HepG2 (cell line): ENCODE data around the gene ASB3. TPM values are rescaled to one million over a fixed set of nuclear protein-coding genes. Genes with fewer than 3 reads are reported as not detected.

ENCODE experiments used
- ATAC-seq: fragments of 200-7000 bp; cut with Tn5 transposase; 3 replicates; pipeline ENCODE4 v1.9.1; 2020; ENCODE audit warnings: mild to moderate bottlenecking, moderate library complexity
- BruUV-seq: library from RNA; stranded (reverse); fragments of 400-500 nt; replicated peaks from 2 replicates; lab custom pipeline; 2021; lab: Mats Ljungman, UMichigan
- CTCF ChIA-PET: fragments of 300-600 bp; formaldehyde crosslinking; extraction: SDS; loops from one replicate; lab custom pipeline; 2021; ENCODE audit warnings: low total read pairs, inconsistent platforms, low intra/inter-chr PET ratio; lab: Yijun Ruan, JAX
- POLR2A ChIA-PET: fragments of 350-600 bp; sonication (Branson Sonifier 250); formaldehyde crosslinking; loops from one replicate; lab custom pipeline; 2020; ENCODE audit warnings: antibody characterized with exemption, inconsistent platforms; lab: Yijun Ruan, JAX
- DNase-seq: peaks from one replicate; pipeline ENCODE4 v3.0.0-alpha.2; 2015; ENCODE audit warnings: low spot score
- FAIRE-seq: peaks from 3 replicates; lab custom pipeline; 2011; peaks lifted over from hg19 to GRCh38; lab: Jason Lieb, UNC
- H2AFZ ChIP-seq: one replicate; pipeline ENCODE4 v1.6.1; 2011; ENCODE audit warnings: low read length, inconsistent platforms
- H3K27ac ChIP-seq: fragments of 300-600 bp; 3 replicates; pipeline ENCODE4 v1.8.0; 2011; ENCODE audit warnings: mixed run types, mild to moderate bottlenecking, mixed read lengths, low read length, inconsistent platforms; ENCODE audit not compliant: insufficient read depth; ENCODE audit errors: extremely low read length
- H3K27me3 ChIP-seq, 2 experiments: fragments of 200-600 bp in 1 of 2; 2 replicates in 1 of 2; 3 replicates in 1 of 2; pipeline versions ENCODE4 v1.6.0 to v1.8.0; 2011; ENCODE audit warnings: low read length in 2 of 2, mild to moderate bottlenecking in 2 of 2, moderate library complexity in 2 of 2, inconsistent platforms in 1 of 2; ENCODE audit not compliant: insufficient read depth in 2 of 2, control insufficient read depth in 1 of 2
- H3K36me3 ChIP-seq, 2 experiments: fragments of 200-600 bp in 1 of 2; replicated peaks in 1 of 2; 2 replicates in 1 of 2; 3 replicates in 1 of 2; pipeline versions ENCODE4 v1.5.1 to v1.8.0; 2011; ENCODE audit warnings: low read length in 2 of 2, inconsistent platforms in 1 of 2; ENCODE audit not compliant: insufficient read depth in 2 of 2, control insufficient read depth in 1 of 2
- H3K4me1 ChIP-seq: 2 replicates; pipeline ENCODE4 v1.5.1; 2012; ENCODE audit warnings: low read length, inconsistent platforms; ENCODE audit not compliant: insufficient read depth
- H3K4me2 ChIP-seq: 2 replicates; pipeline ENCODE4 v1.6.0; 2011; ENCODE audit warnings: low read depth, low read length, inconsistent platforms
- H3K4me3 ChIP-seq, 3 experiments: fragments of 200-600 bp in 1 of 3; sonication (generic), shearing (Covaris generic) in 1 of 3; replicated peaks in 1 of 3; 2 replicates each; pipeline ENCODE4 v1.5.1; 2011 to 2016; ENCODE audit warnings: low read length in 3 of 3, inconsistent platforms in 2 of 3, low read depth in 2 of 3, mild to moderate bottlenecking in 2 of 3, control low read depth in 1 of 3, mixed read lengths in 1 of 3; ENCODE audit not compliant: insufficient read depth in 1 of 3
- H3K79me2 ChIP-seq: one replicate; pipeline ENCODE4 v1.6.1; 2011; ENCODE audit warnings: low read length, inconsistent platforms; ENCODE audit not compliant: insufficient read depth
- H3K9ac ChIP-seq: 2 replicates; pipeline ENCODE4 v1.6.0; 2011; ENCODE audit warnings: mild to moderate bottlenecking, low read depth, low read length, inconsistent platforms; ENCODE audit not compliant: insufficient read depth
- H3K9me3 ChIP-seq: 2 replicates; pipeline ENCODE4 v1.5.1; 2012; ENCODE audit warnings: mild to moderate bottlenecking, low read length
- H4K20me1 ChIP-seq: 2 replicates; pipeline ENCODE4 v1.6.0; 2011; ENCODE audit warnings: inconsistent platforms, mild to moderate bottlenecking, low read length, moderate library complexity; ENCODE audit not compliant: insufficient read depth
- ETV6 ChIP-seq: sonication (generic); formaldehyde crosslinking; conservative IDR thresholded peaks from 2 replicates; pipeline ENCODE4 v1.4.0; 2020; ENCODE audit warnings: missing genetic modification reagents
- FIP1L1 ChIP-seq: fragments of 200-400 bp; formaldehyde crosslinking; IDR thresholded peaks from 2 replicates; pipeline ENCODE4 v1.6.1; 2018; ENCODE audit warnings: low read depth, mild to moderate bottlenecking, low read length, moderate library complexity, borderline replicate concordance; ENCODE audit not compliant: insufficient read depth
- NPAS2 ChIP-seq: sonication (generic); formaldehyde crosslinking; IDR thresholded peaks from 2 replicates; pipeline ENCODE4 v1.8.0; 2022; ENCODE audit warnings: mild to moderate bottlenecking, missing genetic modification reagents, borderline replicate concordance
- POLR2G ChIP-seq: fragments of 200-400 bp; formaldehyde crosslinking; IDR thresholded peaks from 2 replicates; pipeline ENCODE4 v1.6.1; 2018; ENCODE audit warnings: mild to moderate bottlenecking, low read depth, low read length, moderate library complexity
- TEAD3 ChIP-seq: optimal IDR thresholded peaks from 2 replicates; pipeline ENCODE3; 2016; ENCODE audit warnings: borderline replicate concordance
- U2AF1 ChIP-seq: fragments of 200-400 bp; formaldehyde crosslinking; optimal IDR thresholded peaks from 2 replicates; pipeline ENCODE3; 2017; ENCODE audit warnings: mild to moderate bottlenecking, low read depth, low read length
- ZBTB34 ChIP-seq: sonication (generic); formaldehyde crosslinking; IDR thresholded peaks from 2 replicates; pipeline ENCODE4 v1.8.0; 2022; ENCODE audit warnings: mild to moderate bottlenecking, missing genetic modification reagents
- ZFY ChIP-seq: sonication (generic); formaldehyde crosslinking; IDR thresholded peaks from 2 replicates; pipeline ENCODE4 v1.4.0; 2020; ENCODE audit warnings: missing genetic modification reagents
- ZNF292 ChIP-seq: sonication (generic); formaldehyde crosslinking; IDR thresholded peaks from 2 replicates; pipeline ENCODE4 v1.8.1; 2022; ENCODE audit warnings: mild to moderate bottlenecking, low read depth, missing genetic modification reagents, borderline replicate concordance
- ZNF770 ChIP-seq: sonication (generic); formaldehyde crosslinking; IDR thresholded peaks from 2 replicates; pipeline ENCODE4 v1.5.0; 2020; ENCODE audit warnings: mild to moderate bottlenecking, missing genetic modification reagents
- WGBS: methylation state at CpG from one replicate; pipeline ENCODE4 v1.1.6; 2017; ENCODE audit warnings: low lambda C conversion rate; 5-methylcytosine and 5-hydroxymethylcytosine counted together
- in situ Hi-C: cut with HindIII; loops from 2 replicates; pipeline ENCODE4 v1.10.0; 2017; ENCODE audit warnings: low pct_unique_long_range_greater_than_20kb; ENCODE audit not compliant: extremely low pct_ligation_motif_present
- intact Hi-C: fragments of 100-400 bp; cut with micrococcal nuclease; formaldehyde crosslinking; loops from one replicate; pipeline ENCODE4 v1.10.0; 2022; ENCODE audit not compliant: unreplicated experiment
- polyA plus RNA-seq, 8 experiments: library from polyadenylated mRNA; depleted of rRNA in 3 of 8; stranded (reverse) in 7 of 8; unstranded in 1 of 8; fragments of >200 nt; fragmentation: Illumina TruSeq in 4 of 8; extraction: Trizol in 4 of 8; gene quantifications; 2 replicates each; pipeline versions ENCODE4 v1.2.1 to v1.2.3, GENCODE V29; 2011 to 2016; ENCODE audit warnings: low read depth in 4 of 8, missing spikeins in 1 of 8, mixed read lengths in 1 of 8; ENCODE audit not compliant: insufficient read depth in 1 of 8
- total RNA-seq, 5 experiments: library from RNA; depleted of rRNA; stranded (reverse); fragments of >200 nt; fragmentation: Illumina TruSeq; extraction: Trizol; gene quantifications; 2 replicates each; pipeline ENCODE4 v1.2.3, GENCODE V29; 2016; ENCODE audit warnings: low read depth in 1 of 5
- TF ChIP-seq, protein P1 (sequence below): sonication (generic); formaldehyde crosslinking; IDR thresholded peaks from 2 replicates; pipeline ENCODE4 v1.4.0; 2020; ENCODE audit warnings: missing genetic modification reagents, borderline replicate concordance
- TF ChIP-seq, protein P2 (sequence below): sonication (generic); formaldehyde crosslinking; IDR thresholded peaks from 2 replicates; pipeline ENCODE4 v1.4.0; 2020; ENCODE audit warnings: missing genetic modification reagents, borderline replicate concordance

Gene ASB3
- total and polyA plus RNA-seq, 2 of the 13 experiments (the other 11 are each of a cell fraction or from before 2014, with no cell fraction given): 40.1 to 41.8 TPM

- Histone ChIP-seq H3K79me2 (no peaks in the 10 kb centered on the region), H3K9me3 (no peaks in the 10 kb centered on the region), H3K4me2 (no peak overlapping the region), H3K27me3 (no peaks in the 10 kb centered on the region), H3K4me3 (no peak overlapping the region), H4K20me1 (no peaks in the 10 kb centered on the region), H3K36me3 (peaks cover 7 to 20% of the 10 kb centered on the region in 2 experiments; a peak in 4 of 5 replicates), H3K27ac (no peak overlapping the region), H3K9ac (no peak overlapping the region), H3K4me1 (peaks cover 39% of the 10 kb centered on the region), H2AFZ (no peak overlapping the region)
- in situ Hi-C loops: no loop called here
- BruUV-seq: no TSS peak
- FAIRE-seq: no peak
- ATAC-seq: no peak
- ChIA-PET POLR2A (no interaction called here), CTCF (no interaction called here)
- DNase-seq: no peak
- intact Hi-C loops: no loop called here
- 89% methylated on average over 6 of the region's 6 CpGs for WGBS
- TF ChIP-seq NPAS2 (CRISPR knock-in tag) (no peak), U2AF1 (no peak), TEAD3 (CRISPR knock-in tag) (peak; percentile 13), ETV6 (CRISPR knock-in tag) (no peak), POLR2G (0 out of 2 replicates have a peak, but pooled peaks have one; percentile 31), ZBTB34 (no peak), ZNF770 (CRISPR knock-in tag) (peak; percentile 92), ZFY (CRISPR knock-in tag) (no peak), ZNF292 (CRISPR knock-in tag) (no peak), FIP1L1 (no peak)
- TF ChIP-seq, protein P1, sequence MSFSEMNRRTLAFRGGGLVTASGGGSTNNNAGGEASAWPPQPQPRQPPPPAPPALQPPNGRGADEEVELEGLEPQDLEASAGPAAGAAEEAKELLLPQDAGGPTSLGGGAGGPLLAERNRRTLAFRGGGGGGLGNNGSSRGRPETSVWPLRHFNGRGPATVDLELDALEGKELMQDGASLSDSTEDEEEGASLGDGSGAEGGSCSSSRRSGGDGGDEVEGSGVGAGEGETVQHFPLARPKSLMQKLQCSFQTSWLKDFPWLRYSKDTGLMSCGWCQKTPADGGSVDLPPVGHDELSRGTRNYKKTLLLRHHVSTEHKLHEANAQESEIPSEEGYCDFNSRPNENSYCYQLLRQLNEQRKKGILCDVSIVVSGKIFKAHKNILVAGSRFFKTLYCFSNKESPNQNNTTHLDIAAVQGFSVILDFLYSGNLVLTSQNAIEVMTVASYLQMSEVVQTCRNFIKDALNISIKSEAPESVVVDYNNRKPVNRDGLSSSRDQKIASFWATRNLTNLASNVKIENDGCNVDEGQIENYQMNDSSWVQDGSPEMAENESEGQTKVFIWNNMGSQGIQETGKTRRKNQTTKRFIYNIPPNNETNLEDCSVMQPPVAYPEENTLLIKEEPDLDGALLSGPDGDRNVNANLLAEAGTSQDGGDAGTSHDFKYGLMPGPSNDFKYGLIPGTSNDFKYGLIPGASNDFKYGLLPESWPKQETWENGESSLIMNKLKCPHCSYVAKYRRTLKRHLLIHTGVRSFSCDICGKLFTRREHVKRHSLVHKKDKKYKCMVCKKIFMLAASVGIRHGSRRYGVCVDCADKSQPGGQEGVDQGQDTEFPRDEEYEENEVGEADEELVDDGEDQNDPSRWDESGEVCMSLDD (CRISPR knock-in tag): no peak
- TF ChIP-seq, protein P2, sequence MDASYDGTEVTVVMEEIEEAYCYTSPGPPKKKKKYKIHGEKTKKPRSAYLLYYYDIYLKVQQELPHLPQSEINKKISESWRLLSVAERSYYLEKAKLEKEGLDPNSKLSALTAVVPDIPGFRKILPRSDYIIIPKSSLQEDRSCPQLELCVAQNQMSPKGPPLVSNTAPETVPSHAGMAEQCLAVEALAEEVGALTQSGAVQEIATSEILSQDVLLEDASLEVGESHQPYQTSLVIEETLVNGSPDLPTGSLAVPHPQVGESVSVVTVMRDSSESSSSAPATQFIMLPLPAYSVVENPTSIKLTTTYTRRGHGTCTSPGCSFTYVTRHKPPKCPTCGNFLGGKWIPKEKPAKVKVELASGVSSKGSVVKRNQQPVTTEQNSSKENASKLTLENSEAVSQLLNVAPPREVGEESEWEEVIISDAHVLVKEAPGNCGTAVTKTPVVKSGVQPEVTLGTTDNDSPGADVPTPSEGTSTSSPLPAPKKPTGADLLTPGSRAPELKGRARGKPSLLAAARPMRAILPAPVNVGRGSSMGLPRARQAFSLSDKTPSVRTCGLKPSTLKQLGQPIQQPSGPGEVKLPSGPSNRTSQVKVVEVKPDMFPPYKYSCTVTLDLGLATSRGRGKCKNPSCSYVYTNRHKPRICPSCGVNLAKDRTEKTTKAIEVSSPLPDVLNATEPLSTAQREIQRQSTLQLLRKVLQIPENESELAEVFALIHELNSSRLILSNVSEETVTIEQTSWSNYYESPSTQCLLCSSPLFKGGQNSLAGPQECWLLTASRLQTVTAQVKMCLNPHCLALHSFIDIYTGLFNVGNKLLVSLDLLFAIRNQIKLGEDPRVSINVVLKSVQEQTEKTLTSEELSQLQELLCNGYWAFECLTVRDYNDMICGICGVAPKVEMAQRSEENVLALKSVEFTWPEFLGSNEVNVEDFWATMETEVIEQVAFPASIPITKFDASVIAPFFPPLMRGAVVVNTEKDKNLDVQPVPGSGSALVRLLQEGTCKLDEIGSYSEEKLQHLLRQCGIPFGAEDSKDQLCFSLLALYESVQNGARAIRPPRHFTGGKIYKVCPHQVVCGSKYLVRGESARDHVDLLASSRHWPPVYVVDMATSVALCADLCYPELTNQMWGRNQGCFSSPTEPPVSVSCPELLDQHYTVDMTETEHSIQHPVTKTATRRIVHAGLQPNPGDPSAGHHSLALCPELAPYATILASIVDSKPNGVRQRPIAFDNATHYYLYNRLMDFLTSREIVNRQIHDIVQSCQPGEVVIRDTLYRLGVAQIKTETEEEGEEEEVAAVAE (CRISPR knock-in tag): no peak
Observed at GRCh38 chr2:53821810-53822209, 35.1 kb upstream of the ASB3 start.
